WTC11 (cell line): ENCODE data around the gene AHNAK. TPM values are rescaled to one million over a fixed set of nuclear protein-coding genes. Genes with fewer than 3 reads are reported as not detected.

Experiments used
- ATAC-seq: fragments of 200-7000 bp; cut with Tn5 transposase; 2 replicates; pipeline ENCODE4 v1.10.0; 2021; ENCODE audit warnings: mild to moderate bottlenecking, moderate library complexity
- CTCF ChIA-PET: fragments of 300-600 bp; sonication (Branson Sonifier 250); formaldehyde crosslinking; loops from one replicate; lab custom pipeline; 2021; ENCODE audit warnings: antibody characterized with exemption; lab: Charles Lee
- POLR2A ChIA-PET: fragments of 350-600 bp; sonication (Branson Sonifier 250); formaldehyde crosslinking; loops from one replicate; lab custom pipeline; 2021; ENCODE audit warnings: antibody characterized with exemption; lab: Charles Lee
- DNase-seq: peaks from one replicate; pipeline ENCODE4 v3.0.0; 2021; ENCODE audit warnings: low spot score
- H3K27ac Mint-ChIP-seq: 2 replicates; pipeline ENCODE4 v1.8.0; 2021; ENCODE audit warnings: mixed read lengths
- H3K27me3 Mint-ChIP-seq: 2 replicates; pipeline ENCODE4 v1.8.0; 2021; ENCODE audit warnings: low read depth, mild to moderate bottlenecking, moderate library complexity, mixed read lengths
- H3K36me3 Mint-ChIP-seq: 2 replicates; pipeline ENCODE4 v1.8.0; 2021; ENCODE audit warnings: mixed read lengths
- H3K4me1 Mint-ChIP-seq: 2 replicates; pipeline ENCODE4 v1.8.0; 2022; ENCODE audit warnings: mixed read lengths
- H3K4me3 Mint-ChIP-seq: 2 replicates; pipeline ENCODE4 v1.8.0; 2021; ENCODE audit warnings: mild to moderate bottlenecking, moderate library complexity, mixed read lengths
- H3K9me3 Mint-ChIP-seq: 2 replicates; pipeline ENCODE4 v1.8.0; 2021; ENCODE audit warnings: mixed read lengths
- CBFB ChIP-seq: sonication (generic); formaldehyde crosslinking; IDR thresholded peaks from 2 replicates; pipeline ENCODE4 v1.8.1; 2022; ENCODE audit warnings: mild to moderate bottlenecking, low read depth, missing genetic modification reagents
- ELF4 ChIP-seq: sonication (generic); formaldehyde crosslinking; IDR thresholded peaks from 2 replicates; pipeline ENCODE4 v1.8.1; 2022; ENCODE audit warnings: low read depth, mild to moderate bottlenecking, moderate library complexity, missing genetic modification reagents
- FOXK1 ChIP-seq: sonication (generic); formaldehyde crosslinking; IDR thresholded peaks from 2 replicates; pipeline ENCODE4 v1.8.0; 2022; ENCODE audit warnings: mild to moderate bottlenecking, moderate library complexity, missing genetic modification reagents
- NR1H2 ChIP-seq: sonication (generic); formaldehyde crosslinking; IDR thresholded peaks from 2 replicates; pipeline ENCODE4 v1.9.0; 2021; ENCODE audit warnings: mild to moderate bottlenecking, moderate library complexity, missing genetic modification reagents
- RORB ChIP-seq: fragments of 250-450 bp; sonication (Bioruptor Pico); IDR thresholded peaks from 2 replicates; pipeline ENCODE4 v1.9.0; 2021; ENCODE audit warnings: mild to moderate bottlenecking
- SP1 ChIP-seq: sonication (generic); formaldehyde crosslinking; conservative IDR thresholded peaks from 2 replicates; pipeline ENCODE4 v1.8.1; 2022; ENCODE audit warnings: missing genetic modification reagents
- ZNF219 ChIP-seq: sonication (generic); formaldehyde crosslinking; IDR thresholded peaks from 2 replicates; pipeline ENCODE4 v1.8.0; 2023; ENCODE audit warnings: missing genetic modification reagents, mild to moderate bottlenecking, borderline replicate concordance
- ZNF396 ChIP-seq: fragments of 250-450 bp; sonication (Bioruptor Pico); IDR thresholded peaks from 2 replicates; pipeline ENCODE4 v1.8.0; 2021; ENCODE audit warnings: mild to moderate bottlenecking, moderate library complexity, borderline replicate concordance
- ZNF423 ChIP-seq: fragments of 250-450 bp; sonication (Bioruptor Pico); IDR thresholded peaks from 2 replicates; pipeline ENCODE4 v2.1.2; 2022; ENCODE audit warnings: mild to moderate bottlenecking, moderate library complexity
- total RNA-seq: library from RNA; stranded (reverse); gene quantifications from 3 replicates; pipeline ENCODE4 v1.2.3, GENCODE V29; 2021
- TF ChIP-seq, protein P1 (sequence below): fragments of 250-450 bp; sonication (Bioruptor Pico); IDR thresholded peaks from 2 replicates; pipeline ENCODE4 v1.9.0; 2021; ENCODE audit warnings: mild to moderate bottlenecking
- TF ChIP-seq, protein P2 (sequence below): fragments of 250-450 bp; sonication (Bioruptor Pico); IDR thresholded peaks from 2 replicates; pipeline ENCODE4 v1.9.0; 2021; ENCODE audit warnings: mild to moderate bottlenecking
- TF ChIP-seq, protein P3 (sequence below): sonication (generic); formaldehyde crosslinking; IDR thresholded peaks from 2 replicates; pipeline ENCODE4 v1.8.0; 2022; ENCODE audit warnings: mild to moderate bottlenecking, missing genetic modification reagents
- TF ChIP-seq, protein P4 (sequence below): sonication (generic); formaldehyde crosslinking; IDR thresholded peaks from 2 replicates; pipeline ENCODE4 v1.8.1; 2023; ENCODE audit warnings: mild to moderate bottlenecking, moderate library complexity, missing genetic modification reagents
- TF ChIP-seq, protein P5 (sequence below): fragments of 250-450 bp; sonication (Bioruptor Pico); IDR thresholded peaks from 2 replicates; pipeline ENCODE4 v2.1.2; 2022; ENCODE audit warnings: mild to moderate bottlenecking, moderate library complexity
- TF ChIP-seq, protein P6 (sequence below): fragments of 250-450 bp; sonication (Bioruptor Pico); conservative IDR thresholded peaks from 2 replicates; pipeline ENCODE4 v1.9.0; 2021; ENCODE audit warnings: mild to moderate bottlenecking
- TF ChIP-seq, protein P7 (sequence below): sonication (generic); formaldehyde crosslinking; IDR thresholded peaks from 2 replicates; pipeline ENCODE4 v1.8.0; 2022; ENCODE audit warnings: missing genetic modification reagents
- TF ChIP-seq, protein P8 (sequence below): sonication (generic); formaldehyde crosslinking; IDR thresholded peaks from 2 replicates; pipeline ENCODE4 v1.8.1; 2022; ENCODE audit warnings: missing genetic modification reagents, borderline replicate concordance

AHNAK gene
- total RNA-seq, 1 experiment from 2014 or later = 21.0 TPM

DNA sequence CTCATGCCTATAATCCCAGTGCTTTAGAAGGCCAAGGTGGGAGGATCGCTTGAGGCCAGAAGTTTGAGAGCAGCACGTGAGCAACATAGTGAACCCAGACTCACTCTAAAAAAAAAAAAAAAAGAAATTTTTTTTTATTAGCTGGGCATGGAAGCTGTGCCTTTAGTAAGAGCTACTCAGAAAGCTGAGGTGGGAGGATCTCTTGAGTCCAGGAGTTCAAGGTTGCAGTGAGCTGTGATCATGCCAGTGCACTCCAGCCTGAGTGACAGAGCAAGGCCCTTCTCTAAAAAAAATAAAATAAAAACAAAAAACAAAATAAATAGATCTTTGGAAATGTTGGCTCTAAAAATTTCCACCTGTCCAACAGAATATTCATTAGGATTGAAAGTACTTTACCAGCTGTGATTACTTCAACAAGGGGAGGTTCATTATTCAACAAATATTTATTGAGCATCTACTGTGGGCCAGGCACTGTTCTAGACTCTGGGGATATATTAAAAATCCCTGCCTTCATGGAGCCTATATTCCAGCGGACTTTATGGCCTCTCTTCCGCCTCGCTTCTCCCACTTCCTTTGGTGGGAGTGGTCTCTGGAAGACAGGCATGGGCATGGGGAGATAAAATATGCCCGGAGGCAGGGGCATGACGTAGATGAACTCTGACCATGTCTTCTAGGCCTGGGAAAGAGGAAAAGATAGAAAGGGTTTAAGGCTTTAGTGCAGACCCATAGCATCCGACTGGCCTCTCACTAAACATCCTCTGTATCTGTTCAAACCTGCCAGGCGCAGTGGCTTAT, 47.9 kb downstream of the AHNAK start (continued):
- TF ChIP-seq ZNF219 (no peak), NR1H2 (CRISPR knock-in tag) (no peak), ELF4 (CRISPR knock-in tag) (no peak), ZNF396 (CRISPR knock-in tag) (no peak), RORB (CRISPR knock-in tag) (no peak)
- TF ChIP-seq, protein P1, sequence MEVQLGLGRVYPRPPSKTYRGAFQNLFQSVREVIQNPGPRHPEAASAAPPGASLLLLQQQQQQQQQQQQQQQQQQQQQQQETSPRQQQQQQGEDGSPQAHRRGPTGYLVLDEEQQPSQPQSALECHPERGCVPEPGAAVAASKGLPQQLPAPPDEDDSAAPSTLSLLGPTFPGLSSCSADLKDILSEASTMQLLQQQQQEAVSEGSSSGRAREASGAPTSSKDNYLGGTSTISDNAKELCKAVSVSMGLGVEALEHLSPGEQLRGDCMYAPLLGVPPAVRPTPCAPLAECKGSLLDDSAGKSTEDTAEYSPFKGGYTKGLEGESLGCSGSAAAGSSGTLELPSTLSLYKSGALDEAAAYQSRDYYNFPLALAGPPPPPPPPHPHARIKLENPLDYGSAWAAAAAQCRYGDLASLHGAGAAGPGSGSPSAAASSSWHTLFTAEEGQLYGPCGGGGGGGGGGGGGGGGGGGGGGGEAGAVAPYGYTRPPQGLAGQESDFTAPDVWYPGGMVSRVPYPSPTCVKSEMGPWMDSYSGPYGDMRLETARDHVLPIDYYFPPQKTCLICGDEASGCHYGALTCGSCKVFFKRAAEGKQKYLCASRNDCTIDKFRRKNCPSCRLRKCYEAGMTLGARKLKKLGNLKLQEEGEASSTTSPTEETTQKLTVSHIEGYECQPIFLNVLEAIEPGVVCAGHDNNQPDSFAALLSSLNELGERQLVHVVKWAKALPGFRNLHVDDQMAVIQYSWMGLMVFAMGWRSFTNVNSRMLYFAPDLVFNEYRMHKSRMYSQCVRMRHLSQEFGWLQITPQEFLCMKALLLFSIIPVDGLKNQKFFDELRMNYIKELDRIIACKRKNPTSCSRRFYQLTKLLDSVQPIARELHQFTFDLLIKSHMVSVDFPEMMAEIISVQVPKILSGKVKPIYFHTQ = no peak
- TF ChIP-seq, protein P2, sequence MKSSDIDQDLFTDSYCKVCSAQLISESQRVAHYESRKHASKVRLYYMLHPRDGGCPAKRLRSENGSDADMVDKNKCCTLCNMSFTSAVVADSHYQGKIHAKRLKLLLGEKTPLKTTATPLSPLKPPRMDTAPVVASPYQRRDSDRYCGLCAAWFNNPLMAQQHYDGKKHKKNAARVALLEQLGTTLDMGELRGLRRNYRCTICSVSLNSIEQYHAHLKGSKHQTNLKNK (CRISPR knock-in tag) = no peak
- TF ChIP-seq, protein P3, sequence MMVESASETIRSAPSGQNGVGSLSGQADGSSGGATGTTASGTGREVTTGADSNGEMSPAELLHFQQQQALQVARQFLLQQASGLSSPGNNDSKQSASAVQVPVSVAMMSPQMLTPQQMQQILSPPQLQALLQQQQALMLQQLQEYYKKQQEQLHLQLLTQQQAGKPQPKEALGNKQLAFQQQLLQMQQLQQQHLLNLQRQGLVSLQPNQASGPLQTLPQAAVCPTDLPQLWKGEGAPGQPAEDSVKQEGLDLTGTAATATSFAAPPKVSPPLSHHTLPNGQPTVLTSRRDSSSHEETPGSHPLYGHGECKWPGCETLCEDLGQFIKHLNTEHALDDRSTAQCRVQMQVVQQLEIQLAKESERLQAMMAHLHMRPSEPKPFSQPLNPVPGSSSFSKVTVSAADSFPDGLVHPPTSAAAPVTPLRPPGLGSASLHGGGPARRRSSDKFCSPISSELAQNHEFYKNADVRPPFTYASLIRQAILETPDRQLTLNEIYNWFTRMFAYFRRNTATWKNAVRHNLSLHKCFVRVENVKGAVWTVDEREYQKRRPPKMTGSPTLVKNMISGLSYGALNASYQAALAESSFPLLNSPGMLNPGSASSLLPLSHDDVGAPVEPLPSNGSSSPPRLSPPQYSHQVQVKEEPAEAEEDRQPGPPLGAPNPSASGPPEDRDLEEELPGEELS (CRISPR knock-in tag) = no peak

DNA sequence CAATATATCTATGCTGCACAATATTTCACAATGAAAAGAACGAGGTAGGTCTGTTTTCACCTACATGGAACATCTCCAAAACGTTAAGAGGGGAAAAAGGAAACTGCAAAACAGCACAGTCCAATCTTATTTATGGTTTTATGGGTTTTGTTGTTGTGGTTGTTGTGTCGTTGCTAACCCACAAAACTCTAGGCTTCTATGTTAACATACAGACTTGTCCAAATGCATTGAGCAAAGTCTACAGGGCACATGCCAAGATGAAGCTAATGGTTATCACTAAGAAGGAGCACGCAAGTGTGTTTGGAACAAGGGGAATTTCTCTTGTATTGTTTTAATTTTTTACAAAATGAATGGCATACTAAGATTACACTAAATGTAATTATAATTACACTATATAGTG, 48.6 kb downstream of the AHNAK start:
- H3K9me3 Mint-ChIP-seq = no peaks in the 10 kb centered on the region
- POLR2A ChIA-PET = interaction anchor here (0.9 kb wide), 1 partner anchor 76 kb away, joined by 3 read pairs; the partner anchor contains the start of gene EEF1G
- TF ChIP-seq, protein P4, sequence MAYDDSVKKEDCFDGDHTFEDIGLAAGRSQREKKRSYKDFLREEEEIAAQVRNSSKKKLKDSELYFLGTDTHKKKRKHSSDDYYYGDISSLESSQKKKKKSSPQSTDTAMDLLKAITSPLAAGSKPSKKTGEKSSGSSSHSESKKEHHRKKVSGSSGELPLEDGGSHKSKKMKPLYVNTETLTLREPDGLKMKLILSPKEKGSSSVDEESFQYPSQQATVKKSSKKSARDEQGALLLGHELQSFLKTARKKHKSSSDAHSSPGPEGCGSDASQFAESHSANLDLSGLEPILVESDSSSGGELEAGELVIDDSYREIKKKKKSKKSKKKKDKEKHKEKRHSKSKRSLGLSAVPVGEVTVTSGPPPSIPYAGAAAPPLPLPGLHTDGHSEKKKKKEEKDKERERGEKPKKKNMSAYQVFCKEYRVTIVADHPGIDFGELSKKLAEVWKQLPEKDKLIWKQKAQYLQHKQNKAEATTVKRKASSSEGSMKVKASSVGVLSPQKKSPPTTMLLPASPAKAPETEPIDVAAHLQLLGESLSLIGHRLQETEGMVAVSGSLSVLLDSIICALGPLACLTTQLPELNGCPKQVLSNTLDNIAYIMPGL (CRISPR knock-in tag) = no peak
- TF ChIP-seq, protein P5, sequence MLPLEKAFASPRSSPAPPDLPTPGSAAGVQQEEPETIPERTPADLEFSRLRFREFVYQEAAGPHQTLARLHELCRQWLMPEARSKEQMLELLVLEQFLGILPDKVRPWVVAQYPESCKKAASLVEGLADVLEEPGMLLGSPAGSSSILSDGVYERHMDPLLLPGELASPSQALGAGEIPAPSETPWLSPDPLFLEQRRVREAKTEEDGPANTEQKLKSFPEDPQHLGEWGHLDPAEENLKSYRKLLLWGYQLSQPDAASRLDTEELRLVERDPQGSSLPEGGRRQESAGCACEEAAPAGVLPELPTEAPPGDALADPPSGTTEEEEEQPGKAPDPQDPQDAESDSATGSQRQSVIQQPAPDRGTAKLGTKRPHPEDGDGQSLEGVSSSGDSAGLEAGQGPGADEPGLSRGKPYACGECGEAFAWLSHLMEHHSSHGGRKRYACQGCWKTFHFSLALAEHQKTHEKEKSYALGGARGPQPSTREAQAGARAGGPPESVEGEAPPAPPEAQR (CRISPR knock-in tag) = no peak
- TF ChIP-seq FOXK1 (no peak), CBFB (no peak), SP1 (CRISPR knock-in tag) (no peak), ZNF423 (no peak), ZNF219 (no peak)
- TF ChIP-seq, protein P6, sequence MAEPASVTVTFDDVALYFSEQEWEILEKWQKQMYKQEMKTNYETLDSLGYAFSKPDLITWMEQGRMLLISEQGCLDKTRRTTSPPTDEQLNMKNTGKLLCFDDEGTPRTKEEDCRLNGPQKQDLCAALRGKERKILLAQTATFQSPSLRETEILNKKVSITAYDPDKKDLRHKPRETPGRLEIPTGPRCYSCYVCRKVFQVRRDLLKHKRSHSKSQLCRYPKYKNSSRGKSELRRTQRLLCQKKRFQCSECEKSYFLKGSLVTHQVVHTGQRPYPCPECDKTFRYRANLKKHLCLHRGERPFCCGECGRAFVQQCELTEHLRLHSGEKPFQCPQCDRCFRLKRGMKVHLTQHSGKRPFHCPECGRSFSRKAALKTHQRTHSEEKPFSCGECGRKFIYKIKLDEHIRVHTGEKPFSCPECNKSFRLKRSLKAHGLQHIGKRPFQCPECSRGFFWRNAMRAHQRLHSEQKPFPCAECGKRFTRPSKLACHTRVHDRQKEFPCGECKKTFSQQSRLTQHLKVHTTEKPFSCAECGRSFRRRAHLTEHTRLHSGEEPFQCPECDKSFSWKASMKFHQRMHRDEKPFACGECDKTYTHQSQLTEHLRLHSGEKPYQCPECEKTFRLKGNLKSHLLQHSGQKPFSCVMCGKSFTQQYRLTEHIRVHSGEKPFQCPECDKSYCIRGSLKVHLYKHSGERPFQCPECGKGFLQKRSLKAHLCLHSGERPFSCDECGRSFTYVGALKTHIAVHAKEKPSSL = no peak
- TF ChIP-seq, protein P7, sequence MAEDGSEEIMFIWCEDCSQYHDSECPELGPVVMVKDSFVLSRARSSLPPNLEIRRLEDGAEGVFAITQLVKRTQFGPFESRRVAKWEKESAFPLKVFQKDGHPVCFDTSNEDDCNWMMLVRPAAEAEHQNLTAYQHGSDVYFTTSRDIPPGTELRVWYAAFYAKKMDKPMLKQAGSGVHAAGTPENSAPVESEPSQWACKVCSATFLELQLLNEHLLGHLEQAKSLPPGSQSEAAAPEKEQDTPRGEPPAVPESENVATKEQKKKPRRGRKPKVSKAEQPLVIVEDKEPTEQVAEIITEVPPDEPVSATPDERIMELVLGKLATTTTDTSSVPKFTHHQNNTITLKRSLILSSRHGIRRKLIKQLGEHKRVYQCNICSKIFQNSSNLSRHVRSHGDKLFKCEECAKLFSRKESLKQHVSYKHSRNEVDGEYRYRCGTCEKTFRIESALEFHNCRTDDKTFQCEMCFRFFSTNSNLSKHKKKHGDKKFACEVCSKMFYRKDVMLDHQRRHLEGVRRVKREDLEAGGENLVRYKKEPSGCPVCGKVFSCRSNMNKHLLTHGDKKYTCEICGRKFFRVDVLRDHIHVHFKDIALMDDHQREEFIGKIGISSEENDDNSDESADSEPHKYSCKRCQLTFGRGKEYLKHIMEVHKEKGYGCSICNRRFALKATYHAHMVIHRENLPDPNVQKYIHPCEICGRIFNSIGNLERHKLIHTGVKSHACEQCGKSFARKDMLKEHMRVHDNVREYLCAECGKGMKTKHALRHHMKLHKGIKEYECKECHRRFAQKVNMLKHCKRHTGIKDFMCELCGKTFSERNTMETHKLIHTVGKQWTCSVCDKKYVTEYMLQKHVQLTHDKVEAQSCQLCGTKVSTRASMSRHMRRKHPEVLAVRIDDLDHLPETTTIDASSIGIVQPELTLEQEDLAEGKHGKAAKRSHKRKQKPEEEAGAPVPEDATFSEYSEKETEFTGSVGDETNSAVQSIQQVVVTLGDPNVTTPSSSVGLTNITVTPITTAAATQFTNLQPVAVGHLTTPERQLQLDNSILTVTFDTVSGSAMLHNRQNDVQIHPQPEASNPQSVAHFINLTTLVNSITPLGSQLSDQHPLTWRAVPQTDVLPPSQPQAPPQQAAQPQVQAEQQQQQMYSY (CRISPR knock-in tag) = no peak
- TF ChIP-seq, protein P8, sequence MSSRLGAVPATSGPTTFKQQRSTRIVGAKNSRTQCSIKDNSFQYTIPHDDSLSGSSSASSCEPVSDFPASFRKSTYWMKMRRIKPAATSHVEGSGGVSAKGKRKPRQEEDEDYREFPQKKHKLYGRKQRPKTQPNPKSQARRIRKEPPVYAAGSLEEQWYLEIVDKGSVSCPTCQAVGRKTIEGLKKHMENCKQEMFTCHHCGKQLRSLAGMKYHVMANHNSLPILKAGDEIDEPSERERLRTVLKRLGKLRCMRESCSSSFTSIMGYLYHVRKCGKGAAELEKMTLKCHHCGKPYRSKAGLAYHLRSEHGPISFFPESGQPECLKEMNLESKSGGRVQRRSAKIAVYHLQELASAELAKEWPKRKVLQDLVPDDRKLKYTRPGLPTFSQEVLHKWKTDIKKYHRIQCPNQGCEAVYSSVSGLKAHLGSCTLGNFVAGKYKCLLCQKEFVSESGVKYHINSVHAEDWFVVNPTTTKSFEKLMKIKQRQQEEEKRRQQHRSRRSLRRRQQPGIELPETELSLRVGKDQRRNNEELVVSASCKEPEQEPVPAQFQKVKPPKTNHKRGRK = no peak

More for the DNA sequence above, 48.6 kb downstream of the AHNAK start:
- Mint-ChIP-seq H3K27ac (no peak overlapping the region), H3K4me3 (no peak overlapping the region), H3K4me1 (peaks cover 29% of the 10 kb centered on the region), H3K27me3 (peaks cover 15% of the 10 kb centered on the region), H3K36me3 (no peaks in the 10 kb centered on the region)
- no peak for DNase-seq
- no peak for ATAC-seq
- CTCF ChIA-PET = interaction anchor here (0.8 to 5.6 kb wide), 7 partner anchors 10 to 250 kb away, joined by 3 to 122 read pairs (median 12); no protein-coding TSS in a partner anchor
